Psoas muscle (tissue), 8 donors: ENCODE data around the gene RAB11FIP3. TPM values are rescaled to one million over a fixed set of nuclear protein-coding genes. Genes with fewer than 3 reads are reported as not detected.

ENCODE experiments used
- ATAC-seq, 4 donors: fragments of 200-7000 bp; cut with Tn5 transposase; one replicate each; pipeline ENCODE4 v1.9.1; 2020; ENCODE audit warnings: moderate library complexity in 3 of 4, mild to moderate bottlenecking in 2 of 4
- DNase-seq, 2 donors: peaks; one replicate each; pipeline ENCODE4 v3.0.0-alpha.2; 2020
- H3K27ac ChIP-seq: fragments of 200-600 bp; one replicate; pipeline ENCODE4 v1.8.0; 2022
- H3K27me3 ChIP-seq, 3 donors: fragments of 200-600 bp in 1 of 3; one replicate each; pipeline versions ENCODE4 v1.6.1 to v1.8.0; 2013 to 2022; ENCODE audit warnings: low read length in 2 of 3, mild to moderate bottlenecking in 2 of 3, moderate library complexity in 1 of 3; ENCODE audit not compliant: insufficient read depth in 3 of 3
- H3K36me3 ChIP-seq, 2 donors: fragments of 200-600 bp in 1 of 2; one replicate each; pipeline versions ENCODE4 v1.6.1 to v1.8.0; 2013 to 2022; ENCODE audit warnings: low read depth in 1 of 2, mild to moderate bottlenecking in 1 of 2, moderate library complexity in 1 of 2; ENCODE audit not compliant: insufficient read depth in 1 of 2
- H3K4me1 ChIP-seq: fragments of 200-600 bp; one replicate; pipeline ENCODE4 v1.8.0; 2022
- H3K4me3 ChIP-seq: fragments of 200-600 bp; one replicate; pipeline ENCODE4 v1.8.0; 2022; ENCODE audit warnings: mild to moderate bottlenecking
- H3K9me3 ChIP-seq: fragments of 200-600 bp; one replicate; pipeline ENCODE4 v1.8.0; 2022
- CTCF ChIP-seq: fragments of 200-600 bp; IDR thresholded peaks from one replicate; pipeline ENCODE4 v1.8.0; 2022; ENCODE audit warnings: antibody characterized with exemption
- WGBS, 3 donors: extraction: QIAGEN DNeasy Blood & Tissue Kit; methylation state at CpG; one replicate each; pipeline versions ENCODE4 v1.1.6 to v1.1.7; 2013; 5-methylcytosine and 5-hydroxymethylcytosine counted together
- intact Hi-C, 2 donors: fragments of 100-400 bp; cut with DNase I; formaldehyde crosslinking; loops; one replicate each; pipeline versions ENCODE4 v1.11.0 to v1.14.2; 2022
- polyA plus RNA-seq, 3 donors: library from polyadenylated mRNA; stranded (reverse); fragments of 200-250 nt; gene quantifications; one replicate each; pipeline ENCODE4 v1.2.3, GENCODE V29; 2013
- total RNA-seq, 4 donors: library from RNA; stranded (reverse); fragmentation: NEBNext Ultra II Directional in 2 of 4; extraction: Animal tissue kit (Norgen Biotek cat#: 25700) in 2 of 4; gene quantifications; one replicate each; pipeline versions ENCODE4 v1.2.1 to v1.2.4, GENCODE V29; 2021 to 2023
- donor health status: healthy with polysubstance abuse.
- donor health status: DM: no; HTN: no; CAD: no; lungs with moderate emphysema.
- donor health status: Bipolar disorder and iron deficiency.
- donor health status: healthy.
- donor health status: DM: yes; HTN: yes; CAD: no.
- donor health status: DM: no; HTN: no; CAD: no.
- donor health status: DM: no; HTN: no; CAD: no.
- donor health status: DM: yes; HTN: yes; CAD: no.

The RAB11FIP3 gene
- total and polyA plus RNA-seq, 7 donors, result 20.3 to 89.5 (median 44.7) TPM

GRCh38 chr16:567373-568256, 142.2 kb downstream of the RAB11FIP3 start:
- Histone ChIP-seq H3K27ac (no peak overlapping the region), H3K9me3 (no peaks in the 10 kb centered on the region), H3K36me3 (no peaks in the 10 kb centered on the region), H3K27me3 (no peaks in the 10 kb centered on the region), H3K4me3 (peak overlapping the region; percentile 45), H3K4me1 (peaks cover 16% of the 10 kb centered on the region)
- DNase-seq (no peak), ATAC-seq (no peak)
- intact Hi-C loops, result no loop called here
- WGBS, 3 donors, result 88 to 92% (median 90%) methylated on average over 34 to 35 of the region's 35 CpGs
- no peak for TF ChIP-seq CTCF

- Histone ChIP-seq H3K4me1 (peaks cover 16% of the 10 kb centered on the region), H3K4me3 (peak overlapping the region; percentile 84), H3K9me3 (no peaks in the 10 kb centered on the region), H3K27me3 (no peaks in the 10 kb centered on the region), H3K27ac (no peak overlapping the region), H3K36me3 (peaks cover 0 to under 1% of the 10 kb centered on the region in 2 donors)
- ATAC-seq, result no peak
- DNase-seq, result no peak
- intact Hi-C loops, result no loop called here
- no peak for TF ChIP-seq CTCF
- 62 to 75% (median 67%) methylated on average over 9 to 11 of the region's 11 CpGs for WGBS, 3 donors
Observed at GRCh38 chr16:568401-569258, 143.2 kb downstream of the RAB11FIP3 start.

- H3K4me3 ChIP-seq, result peak within 1 kb of the TSS; percentile 84
- H3K9me3 ChIP-seq, result no peaks in the 10 kb centered on the region
- ATAC-seq (peak; percentile 66 to 80 (median 74)), DNase-seq (peak; percentile 77 to 81)
- intact Hi-C loops, result loop anchor here in 1 of 2 donors (10.0 kb wide), 1 partner anchor 215 kb away; the partner anchor contains the start of genes CHTF18 and RPUSD1
- H3K27me3 ChIP-seq, result no peaks in the 10 kb centered on the region
- WGBS, 3 donors, result 2 to 4% (median 2%) methylated on average over 22 to 87 of the region's 87 CpGs
- H3K4me1 ChIP-seq, result peaks cover 16% of the 10 kb centered on the region
- TF ChIP-seq CTCF, result no peak
- H3K27ac ChIP-seq, result peak within 1 kb of the TSS; percentile 80
- H3K36me3 ChIP-seq, result peaks cover 0 to 11% of the 10 kb centered on the region in 2 donors
Observed at GRCh38 chr16:569445-570254, 144.2 kb downstream of the RAB11FIP3 start, which contains the start of gene PIGQ. Gene PIGQ, plus strand, starts transcription at chr16:569968. Its CDS starts 4,107 bp downstream, at chr16:574075.

Other genes with a start within 250 kb of the RAB11FIP3 start
- 1,000 to 10,000 TPM in 1 of 4 donors, 100 to 1,000 TPM in 1, 10 to 100 TPM in 2; 22.5 to 1,513 (median 169) TPM for gene HBA1, start 249.0 kb upstream of the RAB11FIP3 start, total RNA-seq
- 10 to 100 TPM in 1 of 3 donors, 1 to 10 TPM in 2; 6.1 to 10.3 (median 8.2) TPM for gene HBA1, start 249.0 kb upstream of the RAB11FIP3 start, polyA plus RNA-seq
- under 1 TPM in 1 of 4 donors, not detected in 3; 0.58 TPM for gene HBQ1, start 245.2 kb upstream of the RAB11FIP3 start, total RNA-seq
- not detected for gene HBQ1, start 245.2 kb upstream of the RAB11FIP3 start, polyA plus RNA-seq
- 10 to 100 TPM; 23.8 to 30.3 (median 27.1) TPM for gene LUC7L, start 196.2 kb upstream of the RAB11FIP3 start, total RNA-seq
- gene LUC7L, start 196.2 kb upstream of the RAB11FIP3 start, polyA plus RNA-seq, result 10 to 100 TPM; 36.3 to 58.9 (median 36.7) TPM
- 100 to 1,000 TPM; 108 to 154 (median 120) TPM for gene FAM234A, start 190.8 kb upstream of the RAB11FIP3 start, total RNA-seq
- gene FAM234A, start 190.8 kb upstream of the RAB11FIP3 start, polyA plus RNA-seq, result 100 to 1,000 TPM in 1 of 3 donors, 10 to 100 TPM in 2; 54.2 to 198 (median 98.4) TPM
- 1 to 10 TPM in 3 of 4 donors, under 1 TPM in 1; 0.92 to 2.6 (median 1.3) TPM for gene RGS11, start 149.7 kb upstream of the RAB11FIP3 start, total RNA-seq
- under 1 TPM; 0.20 to 0.69 (median 0.46) TPM for gene RGS11, start 149.7 kb upstream of the RAB11FIP3 start, polyA plus RNA-seq
- gene ARHGDIG, start 145.1 kb upstream of the RAB11FIP3 start, total RNA-seq, result 1 to 10 TPM in 1 of 4 donors, under 1 TPM in 2, not detected in 1; 0.59 to 4.1 (median 0.69) TPM
- gene ARHGDIG, start 145.1 kb upstream of the RAB11FIP3 start, polyA plus RNA-seq, result under 1 TPM; 0.12 to 0.28 (median 0.13) TPM
- under 1 TPM in 1 of 4 donors, not detected in 3; 0.90 TPM for gene PDIA2, start 142.5 kb upstream of the RAB11FIP3 start, total RNA-seq
- gene PDIA2, start 142.5 kb upstream of the RAB11FIP3 start, polyA plus RNA-seq, result under 1 TPM in 2 of 3 donors, not detected in 1; 0.08 to 0.14 TPM
- 10 to 100 TPM; 12.1 to 23.2 (median 22.8) TPM for gene AXIN1, start 72.9 kb upstream of the RAB11FIP3 start, total RNA-seq
- gene AXIN1, start 72.9 kb upstream of the RAB11FIP3 start, polyA plus RNA-seq, result 10 to 100 TPM; 23.5 to 32.3 (median 29.5) TPM
- gene MRPL28, start 55.1 kb upstream of the RAB11FIP3 start, total RNA-seq, result 10 to 100 TPM; 55.4 to 68.8 (median 55.9) TPM
- 100 to 1,000 TPM in 1 of 3 donors, 10 to 100 TPM in 2; 67.1 to 126 (median 86.8) TPM for gene MRPL28, start 55.1 kb upstream of the RAB11FIP3 start, polyA plus RNA-seq
- 10 to 100 TPM; 27.2 to 34.7 (median 32.2) TPM for gene PGAP6, start 43.7 kb upstream of the RAB11FIP3 start, total RNA-seq
- gene PGAP6, start 43.7 kb upstream of the RAB11FIP3 start, polyA plus RNA-seq, result 10 to 100 TPM; 26.0 to 46.9 (median 42.1) TPM
- 10 to 100 TPM; 19.5 to 39.7 (median 29.6) TPM for gene NME4, start 28.4 kb upstream of the RAB11FIP3 start, total RNA-seq
- gene NME4, start 28.4 kb upstream of the RAB11FIP3 start, polyA plus RNA-seq, result 10 to 100 TPM; 16.0 to 30.7 (median 22.7) TPM
- 10 to 100 TPM; 13.9 to 22.9 (median 19.6) TPM for gene DECR2, start 23.8 kb upstream of the RAB11FIP3 start, total RNA-seq
- 10 to 100 TPM; 14.1 to 18.1 (median 15.8) TPM for gene DECR2, start 23.8 kb upstream of the RAB11FIP3 start, polyA plus RNA-seq
- gene CAPN15, start 102.1 kb downstream of the RAB11FIP3 start, total RNA-seq, result 10 to 100 TPM; 15.5 to 32.1 (median 26.8) TPM
- 10 to 100 TPM; 14.9 to 26.4 (median 22.6) TPM for gene CAPN15, start 102.1 kb downstream of the RAB11FIP3 start, polyA plus RNA-seq
- gene PRR35, start 134.7 kb downstream of the RAB11FIP3 start, total RNA-seq, result not detected
- gene PRR35, start 134.7 kb downstream of the RAB11FIP3 start, polyA plus RNA-seq, result not detected
- under 1 TPM in 3 of 4 donors, not detected in 1; 0.19 to 0.39 (median 0.27) TPM for gene NHLRC4, start 141.4 kb downstream of the RAB11FIP3 start, total RNA-seq
- under 1 TPM; 0.06 to 0.38 (median 0.27) TPM for gene NHLRC4, start 141.4 kb downstream of the RAB11FIP3 start, polyA plus RNA-seq
- gene PIGQ, start 144.3 kb downstream of the RAB11FIP3 start, total RNA-seq, result 10 to 100 TPM; 18.3 to 26.3 (median 22.0) TPM
- gene PIGQ, start 144.3 kb downstream of the RAB11FIP3 start, polyA plus RNA-seq, result 10 to 100 TPM; 26.5 to 39.9 (median 27.2) TPM
- 10 to 100 TPM; 12.3 to 20.2 (median 14.4) TPM for gene RAB40C, start 164.4 kb downstream of the RAB11FIP3 start, total RNA-seq
- gene RAB40C, start 164.4 kb downstream of the RAB11FIP3 start, polyA plus RNA-seq, result 10 to 100 TPM; 14.7 to 16.3 (median 15.7) TPM
- 1 to 10 TPM in 2 of 4 donors, under 1 TPM in 2; 0.30 to 2.0 (median 0.82) TPM for gene WFIKKN1, start 205.3 kb downstream of the RAB11FIP3 start, total RNA-seq
- gene WFIKKN1, start 205.3 kb downstream of the RAB11FIP3 start, polyA plus RNA-seq, result under 1 TPM; 0.31 to 0.61 (median 0.36) TPM
- 10 to 100 TPM; 42.4 to 55.6 (median 48.4) TPM for gene METTL26, start 210.7 kb downstream of the RAB11FIP3 start, total RNA-seq
- gene METTL26, start 210.7 kb downstream of the RAB11FIP3 start, polyA plus RNA-seq, result 10 to 100 TPM; 90.8 to 97.8 (median 96.4) TPM
- 10 to 100 TPM; 61.6 to 80.2 (median 68.9) TPM for gene MCRIP2, start 216.2 kb downstream of the RAB11FIP3 start, total RNA-seq
- 100 to 1,000 TPM in 2 of 3 donors, 10 to 100 TPM in 1; 95.1 to 124 (median 108) TPM for gene MCRIP2, start 216.2 kb downstream of the RAB11FIP3 start, polyA plus RNA-seq
- gene WDR90, start 223.7 kb downstream of the RAB11FIP3 start, total RNA-seq, result 1 to 10 TPM; 4.0 to 9.6 (median 8.1) TPM
- gene WDR90, start 223.7 kb downstream of the RAB11FIP3 start, polyA plus RNA-seq, result 1 to 10 TPM; 5.6 to 9.7 (median 6.4) TPM
- gene RHOT2, start 242.5 kb downstream of the RAB11FIP3 start, total RNA-seq, result 10 to 100 TPM; 38.8 to 56.8 (median 48.8) TPM
- 10 to 100 TPM; 47.7 to 75.8 (median 52.6) TPM for gene RHOT2, start 242.5 kb downstream of the RAB11FIP3 start, polyA plus RNA-seq